HCT116 (cell line): ENCODE results near the gene NFIC. TPM values are rescaled to one million over a fixed set of nuclear protein-coding genes. Genes with fewer than 3 reads are reported as not detected.

Experiments used
- ATAC-seq: fragments of 200-7000 bp; cut with Tn5 transposase; 2 replicates; pipeline ENCODE4 v1.9.1; 2020; ENCODE audit warnings: mild to moderate bottlenecking, moderate library complexity
- BruUV-seq: library from RNA; stranded (reverse); fragments of 400-500 nt; replicated peaks from 2 replicates; lab custom pipeline; 2021; lab: Mats Ljungman, UMichigan
- CTCF ChIA-PET: fragments of 300-600 bp; sonication (Branson Sonifier 250); formaldehyde crosslinking; loops from one replicate; lab custom pipeline; 2021; ENCODE audit warnings: antibody characterized with exemption; lab: Charles Lee
- POLR2A ChIA-PET: fragments of 300-600, 350-600 bp; sonication (Branson Sonifier 250); formaldehyde crosslinking; loops from one replicate; lab custom pipeline; 2021; ENCODE audit warnings: antibody characterized with exemption; lab: Charles Lee
- RAD21 ChIA-PET, 2 experiments: fragments of 300-600 bp; sonication (Branson Sonifier 250); formaldehyde crosslinking; loops; one replicate each; lab custom pipeline; 2023; ENCODE audit warnings: low total read pairs in 2 of 2; ENCODE audit not compliant: uncharacterized antibody in 2 of 2, unreplicated experiment in 2 of 2, low non-redundant PET in 1 of 2; lab: Charles Lee
- DNase-seq: peaks from one replicate; pipeline ENCODE4 v3.0.0-alpha.2; 2010; ENCODE audit warnings: low read depth, low spot score
- H2AFZ ChIP-seq: fragments of 200-600 bp; shearing (Covaris generic), sonication (generic); 2 replicates; pipeline ENCODE4 v1.6.1; 2017; ENCODE audit warnings: low read depth, mixed run types, mixed read lengths, antibody characterized with exemption, low read length; ENCODE audit not compliant: poor library complexity, severe bottlenecking
- H3K27ac ChIP-seq: 2 replicates; pipeline ENCODE4 v1.5.1; 2012; ENCODE audit warnings: low read depth, low read length
- H3K27me3 ChIP-seq: fragments of 200-600 bp; sonication (generic); 2 replicates; pipeline ENCODE4 v1.6.1; 2016; ENCODE audit warnings: mixed run types, low read length, mixed read lengths; ENCODE audit not compliant: insufficient read depth
- H3K36me3 ChIP-seq, 2 experiments: fragments of 200-500 bp in 1 of 2; fragments of 200-600 bp in 1 of 2; sonication (Bioruptor generic) in 1 of 2; sonication (generic) in 1 of 2; 2 replicates each; pipeline versions ENCODE4 v1.5.1 to v1.6.1; 2014 to 2016; ENCODE audit warnings: low read length in 2 of 2, inconsistent platforms in 1 of 2, mixed read lengths in 1 of 2, mixed run types in 1 of 2; ENCODE audit not compliant: insufficient read depth in 2 of 2, control insufficient read depth in 1 of 2
- H3K4me1 ChIP-seq, 2 experiments: fragments of 200-600 bp in 1 of 2; sonication (generic) in 1 of 2; 2 replicates each; pipeline versions ENCODE4 v1.5.1 to v1.6.1; 2012 to 2017; ENCODE audit warnings: low read length in 2 of 2, inconsistent platforms in 1 of 2, mild to moderate bottlenecking in 1 of 2, mixed read lengths in 1 of 2, mixed run types in 1 of 2, moderate library complexity in 1 of 2; ENCODE audit not compliant: insufficient read depth in 2 of 2, control insufficient read depth in 1 of 2
- H3K4me2 ChIP-seq: fragments of 200-600 bp; sonication (generic); 2 replicates; pipeline ENCODE4 v1.6.1; 2017; ENCODE audit warnings: mixed run types, low read length, mixed read lengths
- H3K4me3 ChIP-seq, 2 experiments: fragments of 200-600 bp in 1 of 2; sonication (generic) in 1 of 2; replicated peaks in 1 of 2; 2 replicates each; pipeline ENCODE4 v1.5.1; 2011 to 2016; ENCODE audit warnings: low read length in 2 of 2, control low read depth in 1 of 2, low read depth in 1 of 2, mild to moderate bottlenecking in 1 of 2, mixed read lengths in 1 of 2, mixed run types in 1 of 2
- H3K79me2 ChIP-seq: fragments of 200-600 bp; sonication (generic); 2 replicates; pipeline ENCODE4 v1.6.1; 2017; ENCODE audit warnings: mild to moderate bottlenecking, mixed run types, low read length, moderate library complexity, mixed read lengths; ENCODE audit not compliant: insufficient read depth
- H3K9ac ChIP-seq: fragments of 200-600 bp; sonication (generic); 2 replicates; pipeline ENCODE4 v1.6.1; 2016; ENCODE audit warnings: low read length, mixed read lengths
- H3K9me2 ChIP-seq: fragments of 200-600 bp; sonication (generic), shearing (Covaris generic); 2 replicates; pipeline ENCODE4 v1.6.1; 2017; ENCODE audit warnings: mixed run types, mild to moderate bottlenecking, moderate library complexity; ENCODE audit not compliant: insufficient read depth
- H3K9me3 ChIP-seq, 2 experiments: fragments of 200-500 bp in 1 of 2; fragments of 200-600 bp in 1 of 2; sonication (Bioruptor generic) in 1 of 2; sonication (generic) in 1 of 2; 2 replicates each; pipeline ENCODE4 v1.6.1; 2014 to 2017; ENCODE audit warnings: low read length in 2 of 2, mixed read lengths in 2 of 2, inconsistent platforms in 1 of 2, low read depth in 1 of 2, mild to moderate bottlenecking in 1 of 2, mixed run types in 1 of 2, moderate library complexity in 1 of 2; ENCODE audit not compliant: control insufficient read depth in 1 of 2, insufficient read depth in 1 of 2
- H4K20me1 ChIP-seq: fragments of 200-600 bp; sonication (generic), shearing (Covaris generic); 2 replicates; pipeline ENCODE4 v1.6.1; 2017; ENCODE audit warnings: mixed run types, mild to moderate bottlenecking, moderate library complexity; ENCODE audit not compliant: insufficient read depth
- CBX3 ChIP-seq: IDR thresholded peaks from 2 replicates; pipeline ENCODE4 v1.6.1; 2012; ENCODE audit warnings: low read depth
- CEBPB ChIP-seq: IDR thresholded peaks from 2 replicates; pipeline ENCODE4 v1.6.1; 2012; ENCODE audit warnings: low read depth
- EGR1 ChIP-seq: IDR thresholded peaks from 2 replicates; pipeline ENCODE4 v1.6.1; 2012; ENCODE audit warnings: low read depth
- ELF1 ChIP-seq: IDR thresholded peaks from 2 replicates; pipeline ENCODE4 v1.6.1; 2012; ENCODE audit warnings: low read depth, borderline replicate concordance
- EZH2phosphoT487 ChIP-seq: fragments of 200-600 bp; IDR thresholded peaks from 2 replicates; pipeline ENCODE4 v1.6.1; 2018; ENCODE audit warnings: antibody characterized with exemption, borderline replicate concordance
- FOSL1 ChIP-seq: IDR thresholded peaks from 2 replicates; pipeline ENCODE4 v1.6.1; 2012; ENCODE audit warnings: low read depth
- JUND ChIP-seq: IDR thresholded peaks from 2 replicates; pipeline ENCODE4 v1.6.1; 2012
- POLR2A ChIP-seq: IDR thresholded peaks from 2 replicates; pipeline ENCODE4 v1.7.0; 2011; ENCODE audit warnings: borderline replicate concordance; ENCODE audit not compliant: insufficient read depth, insufficient read length; ENCODE audit errors: extremely low read depth
- RAD21 ChIP-seq: IDR thresholded peaks from 2 replicates; pipeline ENCODE4 v1.6.1; 2012; ENCODE audit warnings: low read depth, mild to moderate bottlenecking
- SIN3A ChIP-seq: IDR thresholded peaks from 2 replicates; pipeline ENCODE4 v1.6.1; 2012; ENCODE audit warnings: low read depth
- SP1 ChIP-seq: IDR thresholded peaks from 2 replicates; pipeline ENCODE4 v1.6.1; 2012; ENCODE audit warnings: low read depth
- TCF7L2 ChIP-seq: IDR thresholded peaks from 2 replicates; pipeline ENCODE4 v1.7.0; 2011; ENCODE audit warnings: borderline replicate concordance, inconsistent platforms; ENCODE audit not compliant: insufficient read depth, insufficient read length; ENCODE audit errors: extremely low read depth
- YY1 ChIP-seq: IDR thresholded peaks from 2 replicates; pipeline ENCODE4 v1.6.1; 2011; ENCODE audit warnings: low read length, low read depth, moderate library complexity, mild to moderate bottlenecking; ENCODE audit not compliant: insufficient replicate concordance; ENCODE audit errors: extremely low read depth
- ZNF274 ChIP-seq: fragments of 200-500 bp; sonication (Bioruptor generic); IDR thresholded peaks from 2 replicates; pipeline ENCODE4 v1.6.1; 2014; ENCODE audit warnings: mild to moderate bottlenecking, low read depth, low read length, inconsistent platforms
- intact Hi-C: fragments of 100-400 bp; cut with micrococcal nuclease; formaldehyde crosslinking; loops from 2 replicates; pipeline ENCODE4 v1.10.0; 2022
- total RNA-seq: library from RNA; stranded (reverse); gene quantifications from one replicate; pipeline ENCODE4 v1.2.1, GENCODE V29; 2021; ENCODE audit not compliant: unreplicated experiment
- TF ChIP-seq, protein P1 (sequence below): IDR thresholded peaks from 2 replicates; pipeline ENCODE4 v1.6.1; 2011; ENCODE audit warnings: mild to moderate bottlenecking, low read length, moderate library complexity; ENCODE audit not compliant: insufficient replicate concordance; ENCODE audit errors: extremely low read depth
- TF ChIP-seq, protein P2 (sequence below): IDR thresholded peaks from 2 replicates; pipeline ENCODE4 v1.6.1; 2012
- TF ChIP-seq, protein P3 (sequence below): IDR thresholded peaks from 2 replicates; pipeline ENCODE4 v1.6.1; 2012; ENCODE audit warnings: low read depth
- TF ChIP-seq, protein P4 (sequence below), 3 experiments: fragments of 200-600 bp in 1 of 3; sonication (generic) in 1 of 3; IDR thresholded peaks in 2 of 3; conservative IDR thresholded peaks in 1 of 3; 2 replicates each; pipeline ENCODE4 v1.5.1; 2012 to 2017; ENCODE audit warnings: low read depth in 2 of 3, low read length in 2 of 3, antibody characterized with exemption in 1 of 3, borderline replicate concordance in 1 of 3, control low read depth in 1 of 3, mild to moderate bottlenecking in 1 of 3, mixed read lengths in 1 of 3, mixed run types in 1 of 3, moderate library complexity in 1 of 3; ENCODE audit not compliant: insufficient read depth in 1 of 3

The NFIC gene
- total RNA-seq, 1 experiment from 2014 or later, result 116 TPM

DNA sequence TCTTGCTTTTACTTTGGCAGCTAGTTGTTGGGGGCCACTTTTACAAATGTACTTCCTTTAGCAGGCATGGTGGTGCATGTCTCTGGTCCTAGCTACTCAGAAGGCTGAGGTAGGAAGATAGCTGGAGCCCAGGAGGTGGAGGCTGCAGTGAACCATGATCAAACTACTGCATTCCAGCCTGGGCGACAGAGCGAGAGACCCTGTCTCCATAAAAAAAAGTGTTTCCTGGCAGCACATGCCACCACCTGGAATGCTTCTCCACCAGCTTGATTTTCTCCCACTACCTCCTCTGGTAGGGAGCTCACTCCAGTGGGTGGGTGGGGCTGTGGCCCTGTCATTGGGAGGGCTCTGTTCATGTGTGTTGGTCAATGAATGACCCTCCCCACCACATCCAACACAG is 152.3 kb downstream of the NFIC start:
- Histone ChIP-seq H3K9ac (no peak overlapping the region), H3K36me3 (peaks cover 5 to 8% of the 10 kb centered on the region in 2 experiments; a peak in 2 of 4 replicates), H4K20me1 (no peaks in the 10 kb centered on the region), H3K79me2 (peaks cover 80% of the 10 kb centered on the region), H2AFZ (no peak overlapping the region), H3K27me3 (no peaks in the 10 kb centered on the region), H3K4me3 (no peak overlapping the region), H3K9me2 (no peaks in the 10 kb centered on the region), H3K9me3 (no peaks in the 10 kb centered on the region), H3K4me1 (peaks cover 3 to 13% of the 10 kb centered on the region in 2 experiments; a peak in 2 of 4 replicates), H3K27ac (no peak overlapping the region), H3K4me2 (no peak overlapping the region)
- ChIA-PET POLR2A (no interaction called here), RAD21 (no interaction called here), CTCF (no interaction called here)
- ATAC-seq (no peak), DNase-seq (no peak)
- TF ChIP-seq, protein P1, sequence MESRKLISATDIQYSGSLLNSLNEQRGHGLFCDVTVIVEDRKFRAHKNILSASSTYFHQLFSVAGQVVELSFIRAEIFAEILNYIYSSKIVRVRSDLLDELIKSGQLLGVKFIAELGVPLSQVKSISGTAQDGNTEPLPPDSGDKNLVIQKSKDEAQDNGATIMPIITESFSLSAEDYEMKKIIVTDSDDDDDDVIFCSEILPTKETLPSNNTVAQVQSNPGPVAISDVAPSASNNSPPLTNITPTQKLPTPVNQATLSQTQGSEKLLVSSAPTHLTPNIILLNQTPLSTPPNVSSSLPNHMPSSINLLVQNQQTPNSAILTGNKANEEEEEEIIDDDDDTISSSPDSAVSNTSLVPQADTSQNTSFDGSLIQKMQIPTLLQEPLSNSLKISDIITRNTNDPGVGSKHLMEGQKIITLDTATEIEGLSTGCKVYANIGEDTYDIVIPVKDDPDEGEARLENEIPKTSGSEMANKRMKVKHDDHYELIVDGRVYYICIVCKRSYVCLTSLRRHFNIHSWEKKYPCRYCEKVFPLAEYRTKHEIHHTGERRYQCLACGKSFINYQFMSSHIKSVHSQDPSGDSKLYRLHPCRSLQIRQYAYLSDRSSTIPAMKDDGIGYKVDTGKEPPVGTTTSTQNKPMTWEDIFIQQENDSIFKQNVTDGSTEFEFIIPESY, result no peak
- TF ChIP-seq YY1 (no peak), CEBPB (no peak), EGR1 (no peak), EZH2phosphoT487 (no peak), TCF7L2 (no peak), CBX3 (no peak), ZNF274 (no peak), JUND (no peak), SP1 (no peak), SIN3A (no peak), RAD21 (no peak), ELF1 (no peak), FOSL1 (no peak), POLR2A (no peak)
- TF ChIP-seq, protein P2, sequence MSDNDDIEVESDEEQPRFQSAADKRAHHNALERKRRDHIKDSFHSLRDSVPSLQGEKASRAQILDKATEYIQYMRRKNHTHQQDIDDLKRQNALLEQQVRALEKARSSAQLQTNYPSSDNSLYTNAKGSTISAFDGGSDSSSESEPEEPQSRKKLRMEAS, result no peak
- TF ChIP-seq, protein P3, sequence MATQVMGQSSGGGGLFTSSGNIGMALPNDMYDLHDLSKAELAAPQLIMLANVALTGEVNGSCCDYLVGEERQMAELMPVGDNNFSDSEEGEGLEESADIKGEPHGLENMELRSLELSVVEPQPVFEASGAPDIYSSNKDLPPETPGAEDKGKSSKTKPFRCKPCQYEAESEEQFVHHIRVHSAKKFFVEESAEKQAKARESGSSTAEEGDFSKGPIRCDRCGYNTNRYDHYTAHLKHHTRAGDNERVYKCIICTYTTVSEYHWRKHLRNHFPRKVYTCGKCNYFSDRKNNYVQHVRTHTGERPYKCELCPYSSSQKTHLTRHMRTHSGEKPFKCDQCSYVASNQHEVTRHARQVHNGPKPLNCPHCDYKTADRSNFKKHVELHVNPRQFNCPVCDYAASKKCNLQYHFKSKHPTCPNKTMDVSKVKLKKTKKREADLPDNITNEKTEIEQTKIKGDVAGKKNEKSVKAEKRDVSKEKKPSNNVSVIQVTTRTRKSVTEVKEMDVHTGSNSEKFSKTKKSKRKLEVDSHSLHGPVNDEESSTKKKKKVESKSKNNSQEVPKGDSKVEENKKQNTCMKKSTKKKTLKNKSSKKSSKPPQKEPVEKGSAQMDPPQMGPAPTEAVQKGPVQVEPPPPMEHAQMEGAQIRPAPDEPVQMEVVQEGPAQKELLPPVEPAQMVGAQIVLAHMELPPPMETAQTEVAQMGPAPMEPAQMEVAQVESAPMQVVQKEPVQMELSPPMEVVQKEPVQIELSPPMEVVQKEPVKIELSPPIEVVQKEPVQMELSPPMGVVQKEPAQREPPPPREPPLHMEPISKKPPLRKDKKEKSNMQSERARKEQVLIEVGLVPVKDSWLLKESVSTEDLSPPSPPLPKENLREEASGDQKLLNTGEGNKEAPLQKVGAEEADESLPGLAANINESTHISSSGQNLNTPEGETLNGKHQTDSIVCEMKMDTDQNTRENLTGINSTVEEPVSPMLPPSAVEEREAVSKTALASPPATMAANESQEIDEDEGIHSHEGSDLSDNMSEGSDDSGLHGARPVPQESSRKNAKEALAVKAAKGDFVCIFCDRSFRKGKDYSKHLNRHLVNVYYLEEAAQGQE, result no peak
- TF ChIP-seq, protein P4, sequence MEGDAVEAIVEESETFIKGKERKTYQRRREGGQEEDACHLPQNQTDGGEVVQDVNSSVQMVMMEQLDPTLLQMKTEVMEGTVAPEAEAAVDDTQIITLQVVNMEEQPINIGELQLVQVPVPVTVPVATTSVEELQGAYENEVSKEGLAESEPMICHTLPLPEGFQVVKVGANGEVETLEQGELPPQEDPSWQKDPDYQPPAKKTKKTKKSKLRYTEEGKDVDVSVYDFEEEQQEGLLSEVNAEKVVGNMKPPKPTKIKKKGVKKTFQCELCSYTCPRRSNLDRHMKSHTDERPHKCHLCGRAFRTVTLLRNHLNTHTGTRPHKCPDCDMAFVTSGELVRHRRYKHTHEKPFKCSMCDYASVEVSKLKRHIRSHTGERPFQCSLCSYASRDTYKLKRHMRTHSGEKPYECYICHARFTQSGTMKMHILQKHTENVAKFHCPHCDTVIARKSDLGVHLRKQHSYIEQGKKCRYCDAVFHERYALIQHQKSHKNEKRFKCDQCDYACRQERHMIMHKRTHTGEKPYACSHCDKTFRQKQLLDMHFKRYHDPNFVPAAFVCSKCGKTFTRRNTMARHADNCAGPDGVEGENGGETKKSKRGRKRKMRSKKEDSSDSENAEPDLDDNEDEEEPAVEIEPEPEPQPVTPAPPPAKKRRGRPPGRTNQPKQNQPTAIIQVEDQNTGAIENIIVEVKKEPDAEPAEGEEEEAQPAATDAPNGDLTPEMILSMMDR (IDR thresholded peaks at IDR 0.05 in 2 of 3, conservative IDR thresholded peaks at IDR 0.05 in 1 of 3; ENCODE audit: borderline replicate concordance in 1 of 3, insufficient read depth in 1 of 3, low read depth in 2 of 3, low read length in 2 of 3), result no peak
- intact Hi-C loops, result no loop called here
- no TSS peak for BruUV-seq
